ENCODE data around the gene KCNK4. TPM values are rescaled to one million over a fixed set of nuclear protein-coding genes. Genes with fewer than 3 reads are reported as not detected.
A peak's percentile ranks its signal among the peaks of the same experiment; 100 is the strongest.

Gene KCNK4
- polyA plus RNA-seq, 2 of the 4 experiments (the other 2 are of a cell fraction), result 0.12 TPM; not detected in 1

DNA sequence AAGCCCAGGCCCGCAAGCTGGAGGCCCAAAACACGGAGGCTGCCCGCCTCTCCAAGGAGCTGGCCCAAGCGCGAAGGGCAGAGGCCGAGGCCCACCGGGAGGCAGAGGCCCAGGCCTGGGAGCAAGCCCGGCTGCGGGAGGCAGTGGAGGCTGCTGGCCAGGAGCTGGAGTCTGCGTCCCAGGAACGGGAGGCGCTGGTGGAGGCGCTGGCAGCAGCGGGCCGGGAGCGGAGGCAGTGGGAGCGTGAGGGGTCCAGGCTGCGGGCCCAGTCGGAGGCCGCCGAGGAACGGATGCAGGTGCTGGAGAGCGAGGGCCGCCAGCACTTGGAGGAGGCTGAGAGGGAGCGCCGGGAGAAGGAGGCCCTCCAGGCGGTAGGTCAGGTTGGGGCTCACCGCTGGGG is 53.7 kb downstream of the KCNK4 start:
- ChIA-PET POLR2A (interaction anchor here (0.8 kb wide), 1 partner anchor 27 kb away, joined by 3 read pairs; the partner anchor contains the start of gene PRDX5), CTCF (interaction anchor here (1.0 to 33.9 kb wide), 7 partner anchors 9 to 140 kb away, joined by 3 to 996 read pairs (median 7); partner anchors contain the start of genes CATSPERZ, ESRRA, PRDX5 and TRMT112)
- WGBS (ENCODE audit: missing lambda C conversion rate), result 93% methylated on average over 28 of the region's 28 CpGs
- ATAC-seq, result no peak
- no peak for FAIRE-seq
- Histone ChIP-seq H3K4me2 (no peak overlapping the region), H3K4me1 (peaks cover 22% of the 10 kb centered on the region), H3K4me3 (no peak overlapping the region), H3K9me3 (no peaks in the 10 kb centered on the region), H3K27ac (0 out of 6 replicates have a peak overlapping the region, but pooled peaks of 1 of the 2 experiments have one; percentile 4)
- TF ChIP-seq, protein P1, sequence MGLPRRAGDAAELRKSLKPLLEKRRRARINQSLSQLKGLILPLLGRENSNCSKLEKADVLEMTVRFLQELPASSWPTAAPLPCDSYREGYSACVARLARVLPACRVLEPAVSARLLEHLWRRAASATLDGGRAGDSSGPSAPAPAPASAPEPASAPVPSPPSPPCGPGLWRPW (IDR thresholded peaks at IDR 0.05), result no peak
- no peak for TF ChIP-seq MAFK (IDR thresholded peaks at IDR 0.05; ENCODE audit: partially characterized antibody)
- TF ChIP-seq SREBF2 (IDR thresholded peaks at IDR 0.05), result no peak
- TF ChIP-seq RARB (CRISPR knock-in tag; IDR thresholded peaks at IDR 0.05), result no peak
- no peak for TF ChIP-seq HOXB5 (CRISPR knock-in tag; IDR thresholded peaks at IDR 0.05)
- no peak for TF ChIP-seq ZNF302 (CRISPR knock-in tag; IDR thresholded peaks at IDR 0.05)
- no peak for DNase-seq (ENCODE audit: low read depth in 1 of 2, low spot score in 1 of 2)

DNA sequence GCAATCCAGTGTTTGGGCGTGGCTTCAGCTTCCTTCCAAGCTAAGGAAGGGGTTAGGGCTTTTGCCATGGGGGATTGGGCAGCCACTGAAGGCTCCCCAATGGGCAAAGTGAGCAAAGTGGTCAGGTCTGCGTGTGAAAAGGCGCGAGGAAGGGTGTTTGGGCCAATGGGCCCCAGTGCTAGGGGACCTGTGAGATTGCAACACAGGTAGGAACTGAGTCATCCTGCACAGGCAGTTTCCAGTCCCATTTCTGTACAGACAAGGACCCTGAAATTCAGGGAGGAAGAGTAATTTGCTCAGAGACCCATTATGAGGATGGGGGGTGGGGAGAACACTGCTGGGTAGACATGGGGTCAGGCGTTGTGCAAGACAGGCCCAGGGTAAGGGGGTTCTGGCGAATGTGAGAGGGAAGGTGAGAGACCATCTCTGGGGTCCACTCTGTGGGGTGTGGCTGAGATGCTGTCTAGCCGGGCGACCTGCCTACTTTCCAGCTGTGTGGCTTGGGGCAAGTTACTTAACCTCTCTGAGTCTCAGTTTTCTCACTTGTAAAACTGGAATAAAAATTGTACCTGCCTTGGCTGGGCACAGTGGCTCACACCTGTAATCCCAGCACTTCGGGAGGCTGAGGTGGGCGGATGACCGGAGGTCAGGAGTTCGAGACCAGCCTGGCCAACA is 56.2 kb downstream of the KCNK4 start:
- Histone ChIP-seq H3K4me1 (peaks cover 16% of the 10 kb centered on the region), H3K9me3 (no peaks in the 10 kb centered on the region), H3K4me3 (no peak overlapping the region), H3K4me2 (no peak overlapping the region), H3K27ac (peak overlapping the region in 1 of 2 experiments; percentile 74; a peak in 3 of 6 replicates)
- POLR2A ChIA-PET, result interaction anchor here (1.6 kb wide), 1 partner anchor 30 kb away, joined by 4 read pairs; the partner anchor contains the start of genes PRDX5 and TRMT112
- CTCF ChIA-PET, result interaction anchor here (1.0 to 33.9 kb wide), 6 partner anchors 7 to 37 kb away, joined by 3 to 996 read pairs (median 153); partner anchors contain the start of genes CATSPERZ, ESRRA, PRDX5 and TRMT112
- ATAC-seq, result no peak
- FAIRE-seq, result no peak
- TF ChIP-seq FOSL2 (IDR thresholded peaks at IDR 0.05), result no peak
- TF ChIP-seq FOSL2 (CRISPR knock-in tag; IDR thresholded peaks at IDR 0.05), result peak; percentile 24; the same call in 1 of the 2 replicates
- TF ChIP-seq NFE2L2 (conservative IDR thresholded peaks at IDR 0.05; ENCODE audit: low read length), result no peak
- 0 out of 2 replicates have a peak, but pooled peaks have one; percentile 35 for TF ChIP-seq CHD4 (IDR thresholded peaks at IDR 0.05; ENCODE audit: borderline replicate concordance)
- no peak for TF ChIP-seq POLR2AphosphoS2 (conservative IDR thresholded peaks at IDR 0.05; ENCODE audit: low read length)
- TF ChIP-seq MAZ (IDR thresholded peaks at IDR 0.05; ENCODE audit: borderline replicate concordance, low read depth, low read length), result no peak
- TF ChIP-seq CEBPB (IDR thresholded peaks at IDR 0.05), result peak; percentile 53 to 60; a peak in 2 of 4 replicates
- peak; percentile 54 for TF ChIP-seq ZFP36 (IDR thresholded peaks at IDR 0.05; ENCODE audit: borderline replicate concordance, partially characterized antibody)
- no peak for DNase-seq (ENCODE audit: low read depth in 1 of 2, low spot score in 1 of 2)
- 88% methylated on average over 12 of the region's 12 CpGs for WGBS (ENCODE audit: missing lambda C conversion rate)

DNA sequence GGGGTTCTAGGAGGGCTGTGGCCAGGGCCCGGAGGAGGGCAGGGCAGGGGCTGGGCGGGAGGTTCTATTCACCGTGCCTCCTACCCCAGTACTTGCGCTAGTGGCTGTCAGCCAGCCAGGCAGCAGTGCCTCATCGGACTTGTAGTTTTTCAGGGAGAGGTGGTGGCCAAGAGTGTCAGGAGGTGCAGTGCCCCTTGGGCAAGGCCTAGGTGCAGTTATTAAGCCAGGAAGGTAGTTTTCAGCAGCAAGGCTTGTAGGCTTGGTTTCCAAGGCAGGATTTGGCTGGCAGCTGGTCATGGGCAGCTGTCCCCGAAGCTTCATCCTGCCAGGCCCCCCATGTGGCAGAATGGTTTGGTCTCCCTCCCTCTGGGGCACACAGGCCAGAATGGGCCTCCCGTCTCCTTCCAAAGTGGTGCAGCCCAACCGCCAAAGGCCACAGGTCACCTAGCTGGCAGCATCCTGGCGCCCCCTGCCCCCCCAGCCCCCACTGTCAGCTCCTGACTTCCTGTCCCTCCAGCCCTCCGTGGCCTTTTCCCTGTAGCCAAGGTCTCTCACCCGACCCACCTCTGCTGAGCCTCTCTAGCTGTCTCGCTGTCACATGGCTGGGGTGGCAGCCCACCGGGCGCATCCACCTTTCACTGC is 57.4 kb downstream of the KCNK4 start:
- DNase-seq (ENCODE audit: low read depth in 1 of 2, low spot score in 1 of 2) (no peak), ATAC-seq (no peak), FAIRE-seq (no peak)
- ChIA-PET POLR2A (interaction anchor here (1.6 kb wide), 1 partner anchor 31 kb away, joined by 4 read pairs; the partner anchor contains the start of genes PRDX5 and TRMT112), CTCF (interaction anchor here (0.6 to 33.9 kb wide), 5 partner anchors 8 to 38 kb away, joined by 3 to 996 read pairs (median 5); partner anchors contain the start of genes CATSPERZ, ESRRA, PRDX5 and TRMT112)
- TF ChIP-seq MAFK (IDR thresholded peaks at IDR 0.05; ENCODE audit: partially characterized antibody), result no peak
- TF ChIP-seq, protein P2, sequence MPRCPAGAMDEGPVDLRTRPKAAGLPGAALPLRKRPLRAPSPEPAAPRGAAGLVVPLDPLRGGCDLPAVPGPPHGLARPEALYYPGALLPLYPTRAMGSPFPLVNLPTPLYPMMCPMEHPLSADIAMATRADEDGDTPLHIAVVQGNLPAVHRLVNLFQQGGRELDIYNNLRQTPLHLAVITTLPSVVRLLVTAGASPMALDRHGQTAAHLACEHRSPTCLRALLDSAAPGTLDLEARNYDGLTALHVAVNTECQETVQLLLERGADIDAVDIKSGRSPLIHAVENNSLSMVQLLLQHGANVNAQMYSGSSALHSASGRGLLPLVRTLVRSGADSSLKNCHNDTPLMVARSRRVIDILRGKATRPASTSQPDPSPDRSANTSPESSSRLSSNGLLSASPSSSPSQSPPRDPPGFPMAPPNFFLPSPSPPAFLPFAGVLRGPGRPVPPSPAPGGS (IDR thresholded peaks at IDR 0.05), result no peak
- H3K4me2 ChIP-seq, result no peak overlapping the region
- WGBS (ENCODE audit: missing lambda C conversion rate), result 85% methylated on average over 11 of the region's 14 CpGs
- H3K4me3 ChIP-seq, result no peak overlapping the region
- H3K27ac ChIP-seq, result peak overlapping the region in 1 of 2 experiments; percentile 38; a peak in 3 of 6 replicates
- no peaks in the 10 kb centered on the region for H3K9me3 ChIP-seq
- H3K4me1 ChIP-seq, result peaks cover 8% of the 10 kb centered on the region; the same call in 2 of the 3 replicates

DNA sequence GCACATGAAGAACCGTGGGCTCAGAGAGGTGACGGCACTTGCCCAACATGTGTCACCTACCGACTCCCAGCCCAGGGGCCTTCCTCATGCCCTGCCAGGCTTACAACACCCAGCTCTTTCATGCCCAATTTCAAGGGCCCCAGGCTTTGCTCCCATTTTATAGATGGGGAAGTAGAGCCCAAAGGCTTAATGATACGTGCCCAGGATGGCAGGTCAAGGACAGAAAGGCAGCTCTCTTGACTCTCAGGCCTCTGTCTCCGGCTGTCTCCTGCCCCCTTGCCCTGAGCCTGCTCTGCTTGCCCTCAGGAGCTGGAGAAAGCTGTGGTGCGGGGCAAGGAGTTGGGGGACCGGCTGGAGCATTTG is 57.9 kb downstream of the KCNK4 start:
- WGBS (ENCODE audit: missing lambda C conversion rate), result 90% methylated on average over 7 of the region's 7 CpGs
- ChIA-PET CTCF (interaction anchor here (1.3 to 33.9 kb wide), 3 partner anchors 9 to 39 kb away, joined by 4 to 996 read pairs (median 312); partner anchors contain the start of genes CATSPERZ, ESRRA, PRDX5 and TRMT112), POLR2A (no interaction called here)
- Histone ChIP-seq H3K27ac (peak overlapping the region in 1 of 2 experiments; percentile 38; a peak in 1 of 6 replicates), H3K9me3 (no peaks in the 10 kb centered on the region), H3K4me1 (peaks cover 8% of the 10 kb centered on the region; the same call in 2 of the 3 replicates), H3K4me3 (no peak overlapping the region), H3K4me2 (no peak overlapping the region)
- no peak for TF ChIP-seq NFE2L2 (conservative IDR thresholded peaks at IDR 0.05; ENCODE audit: low read length)
- no peak for TF ChIP-seq ESRRA (IDR thresholded peaks at IDR 0.05; ENCODE audit: borderline replicate concordance, low read length)
- TF ChIP-seq, protein P3, sequence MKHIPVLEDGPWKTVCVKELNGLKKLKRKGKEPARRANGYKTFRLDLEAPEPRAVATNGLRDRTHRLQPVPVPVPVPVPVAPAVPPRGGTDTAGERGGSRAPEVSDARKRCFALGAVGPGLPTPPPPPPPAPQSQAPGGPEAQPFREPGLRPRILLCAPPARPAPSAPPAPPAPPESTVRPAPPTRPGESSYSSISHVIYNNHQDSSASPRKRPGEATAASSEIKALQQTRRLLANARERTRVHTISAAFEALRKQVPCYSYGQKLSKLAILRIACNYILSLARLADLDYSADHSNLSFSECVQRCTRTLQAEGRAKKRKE (CRISPR knock-in tag; IDR thresholded peaks at IDR 0.05; ENCODE audit: low read depth), result no peak
- no peak for ATAC-seq
- no peak for FAIRE-seq
- DNase-seq (ENCODE audit: low read depth in 1 of 2, low spot score in 1 of 2), result no peak

Measured in A549 (cell line).